Fibroblast of skin of scalp (primary cell): ENCODE results near the gene PATE3. TPM values are rescaled to one million over a fixed set of nuclear protein-coding genes. Genes with fewer than 3 reads are reported as not detected.

Experiments
- DNase-seq: peaks from one replicate; pipeline ENCODE4 v3.0.0-alpha.2; 2013
- polyA plus RNA-seq, 2 experiments: library from polyadenylated mRNA; unstranded; fragments of 120-200 nt; gene quantifications; one replicate each; pipeline ENCODE4 v1.2.1, GENCODE V29; 2013; ENCODE audit not compliant: insufficient read length in 2 of 2

Gene PATE3
- polyA plus RNA-seq (2013, experiment 1 of 2; ENCODE audit: insufficient read length), result not detected
- polyA plus RNA-seq (2013, experiment 2 of 2; ENCODE audit: insufficient read length), result not detected

GRCh38 chr11:125787827-125788226 is at the start of gene PATE3:
TSS of gene PATE3 (plus strand) at chr11:125788127. CDS start at chr11:125788152, 25 bp downstream.
- no peak for DNase-seq

GRCh38 chr11:125740617-125741016 is 47.3 kb upstream of the PATE3 start:
- DNase-seq, result no peak

GRCh38 chr11:125743681-125744080 is 44.2 kb upstream of the PATE3 start:
- DNase-seq, result no peak

- DNase-seq, result no peak
Measured at GRCh38 chr11:125745979-125746378, 41.9 kb upstream of the PATE3 start, which contains the start of gene PATE1. TSS of gene PATE1 (plus strand) at chr11:125746279. CDS start at chr11:125746305, 26 bp downstream.

GRCh38 chr11:125750629-125751028 is 37.3 kb upstream of the PATE3 start:
- DNase-seq, result no peak

- no peak for DNase-seq
Measured at GRCh38 chr11:125756050-125756449, 31.9 kb upstream of the PATE3 start.

- DNase-seq, result no peak
Measured at GRCh38 chr11:125762445-125762844, 25.5 kb upstream of the PATE3 start.

- DNase-seq, result no peak
Measured at GRCh38 chr11:125763483-125763882, 24.4 kb upstream of the PATE3 start.

GRCh38 chr11:125766251-125766650 is 21.7 kb upstream of the PATE3 start:
- DNase-seq, result no peak

GRCh38 chr11:125768336-125769046 is 19.4 kb upstream of the PATE3 start:
- no peak for DNase-seq

GRCh38 chr11:125770583-125770982 is 17.3 kb upstream of the PATE3 start:
- no peak for DNase-seq

- peak; percentile 47 for DNase-seq
Measured at GRCh38 chr11:125772834-125773505, 15.0 kb upstream of the PATE3 start.

GRCh38 chr11:125773516-125773915 is 14.4 kb upstream of the PATE3 start:
- DNase-seq, result peak; percentile 2

GRCh38 chr11:125777309-125777708 is 10.6 kb upstream of the PATE3 start:
- DNase-seq, result no peak

GRCh38 chr11:125778728-125779127 is 9.2 kb upstream of the PATE3 start, which contains the start of gene PATE2:
TSS of gene PATE2 (minus strand) at chr11:125778828. CDS start at chr11:125778773, 55 bp downstream.
- no peak for DNase-seq

GRCh38 chr11:125784678-125785077 is 3.2 kb upstream of the PATE3 start:
- no peak for DNase-seq

GRCh38 chr11:125790825-125791224 is 2.9 kb downstream of the PATE3 start:
- no peak for DNase-seq

- DNase-seq, result no peak
Measured at GRCh38 chr11:125797641-125798040, 9.7 kb downstream of the PATE3 start.

GRCh38 chr11:125799808-125800207 is 11.9 kb downstream of the PATE3 start:
- no peak for DNase-seq

GRCh38 chr11:125802387-125802786 is 14.5 kb downstream of the PATE3 start:
- DNase-seq, result no peak

GRCh38 chr11:125807909-125808308 is 20.0 kb downstream of the PATE3 start:
- DNase-seq, result peak; percentile 4

GRCh38 chr11:125833016-125833415 is 45.1 kb downstream of the PATE3 start, which contains the start of gene PATE4:
TSS of gene PATE4 (plus strand) at chr11:125833316. CDS start at chr11:125833360, 44 bp downstream.
- DNase-seq, result no peak

GRCh38 chr11:125835748-125836147 is 47.8 kb downstream of the PATE3 start:
- no peak for DNase-seq
